OCI-LY1 (cell line): ENCODE measurements around the gene MTNR1A.

Experiments used
- H2AFZ ChIP-seq: fragments of 200-600 bp; sonication (generic), shearing (Covaris generic); 2 replicates; pipeline ENCODE4 v1.6.0; 2014; ENCODE audit warnings: antibody characterized with exemption, mild to moderate bottlenecking, low read length
- H3F3A ChIP-seq: fragments of 200-600 bp; sonication (generic), shearing (Covaris generic); 2 replicates; pipeline ENCODE4 v1.6.0; 2014; ENCODE audit warnings: mild to moderate bottlenecking, antibody characterized with exemption, low read length, moderate library complexity; ENCODE audit not compliant: insufficient read depth
- H3K27ac ChIP-seq: fragments of 200-600 bp; sonication (generic); 2 replicates; pipeline ENCODE4 v1.5.1; 2014; ENCODE audit warnings: low read length, mixed run types, mild to moderate bottlenecking, low read depth; ENCODE audit not compliant: poor library complexity, severe bottlenecking
- H3K27me3 ChIP-seq: fragments of 200-600 bp; sonication (generic); 2 replicates; pipeline ENCODE4 v1.6.0; 2014; ENCODE audit warnings: antibody characterized with exemption, mild to moderate bottlenecking, low read length, moderate library complexity; ENCODE audit not compliant: insufficient read depth
- H3K36me3 ChIP-seq: fragments of 200-600 bp; sonication (generic); 2 replicates; pipeline ENCODE4 v1.6.1; 2014; ENCODE audit warnings: mild to moderate bottlenecking, antibody characterized with exemption, low read length, moderate library complexity, mixed read lengths; ENCODE audit not compliant: insufficient read depth
- H3K4me1 ChIP-seq: fragments of 200-600 bp; sonication (generic); 2 replicates; pipeline ENCODE4 v1.5.1; 2014; ENCODE audit warnings: mild to moderate bottlenecking, low read length, moderate library complexity; ENCODE audit not compliant: insufficient read depth, severe bottlenecking
- H3K4me2 ChIP-seq: fragments of 200-600 bp; sonication (generic), shearing (Covaris generic); 2 replicates; pipeline ENCODE4 v1.6.1; 2014; ENCODE audit warnings: low read length
- H3K4me3 ChIP-seq: fragments of 200-600 bp; sonication (generic); 2 replicates; pipeline ENCODE4 v1.5.1; 2014; ENCODE audit warnings: low read length, low read depth, mild to moderate bottlenecking, mixed read lengths; ENCODE audit not compliant: poor library complexity, severe bottlenecking
- H3K79me2 ChIP-seq: fragments of 200-600 bp; shearing (Covaris generic); 2 replicates; pipeline ENCODE4 v1.6.1; 2016; ENCODE audit warnings: mixed run types, low read length, mixed read lengths; ENCODE audit not compliant: insufficient read depth
- H3K9ac ChIP-seq: fragments of 200-600 bp; sonication (generic), shearing (Covaris generic); 2 replicates; pipeline ENCODE4 v1.6.1; 2014; ENCODE audit warnings: mild to moderate bottlenecking, low read length, mixed read lengths
- H3K9me2 ChIP-seq: fragments of 200-600 bp; sonication (generic), shearing (Covaris generic); 2 replicates; pipeline ENCODE4 v1.6.1; 2014; ENCODE audit warnings: low read depth, mild to moderate bottlenecking, low read length, mixed read lengths
- H3K9me3 ChIP-seq: fragments of 200-600 bp; shearing (Covaris generic); 2 replicates; pipeline ENCODE4 v1.6.1; 2014; ENCODE audit warnings: low read length, mixed read lengths
- H4K20me1 ChIP-seq: fragments of 200-600 bp; sonication (generic), shearing (Covaris generic); 2 replicates; pipeline ENCODE4 v1.6.0; 2016; ENCODE audit warnings: mild to moderate bottlenecking, low read length; ENCODE audit not compliant: insufficient read depth
- EZH2 ChIP-seq: fragments of 200-600 bp; sonication (generic), shearing (Covaris generic); IDR thresholded peaks from 2 replicates; pipeline ENCODE4 v1.8.0; 2017; ENCODE audit warnings: borderline replicate concordance, mixed run types, mild to moderate bottlenecking, antibody characterized with exemption, low read length, moderate library complexity, mixed read lengths
- TF ChIP-seq, protein P1 (sequence below): fragments of 200-600 bp; sonication (generic), shearing (Covaris generic); IDR thresholded peaks from 2 replicates; pipeline ENCODE4 v1.5.1; 2017; ENCODE audit warnings: mild to moderate bottlenecking, antibody characterized with exemption, low read length, moderate library complexity, mixed read lengths

Gene MTNR1A

GRCh38 chr4:186497043-186497442, 58.3 kb downstream of the MTNR1A start:
- no peak overlapping the region for H2AFZ ChIP-seq
- TF ChIP-seq, protein P1, sequence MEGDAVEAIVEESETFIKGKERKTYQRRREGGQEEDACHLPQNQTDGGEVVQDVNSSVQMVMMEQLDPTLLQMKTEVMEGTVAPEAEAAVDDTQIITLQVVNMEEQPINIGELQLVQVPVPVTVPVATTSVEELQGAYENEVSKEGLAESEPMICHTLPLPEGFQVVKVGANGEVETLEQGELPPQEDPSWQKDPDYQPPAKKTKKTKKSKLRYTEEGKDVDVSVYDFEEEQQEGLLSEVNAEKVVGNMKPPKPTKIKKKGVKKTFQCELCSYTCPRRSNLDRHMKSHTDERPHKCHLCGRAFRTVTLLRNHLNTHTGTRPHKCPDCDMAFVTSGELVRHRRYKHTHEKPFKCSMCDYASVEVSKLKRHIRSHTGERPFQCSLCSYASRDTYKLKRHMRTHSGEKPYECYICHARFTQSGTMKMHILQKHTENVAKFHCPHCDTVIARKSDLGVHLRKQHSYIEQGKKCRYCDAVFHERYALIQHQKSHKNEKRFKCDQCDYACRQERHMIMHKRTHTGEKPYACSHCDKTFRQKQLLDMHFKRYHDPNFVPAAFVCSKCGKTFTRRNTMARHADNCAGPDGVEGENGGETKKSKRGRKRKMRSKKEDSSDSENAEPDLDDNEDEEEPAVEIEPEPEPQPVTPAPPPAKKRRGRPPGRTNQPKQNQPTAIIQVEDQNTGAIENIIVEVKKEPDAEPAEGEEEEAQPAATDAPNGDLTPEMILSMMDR: no peak
- no peak for TF ChIP-seq EZH2
- H3K9ac ChIP-seq: no peak overlapping the region
- H3K4me2 ChIP-seq: no peak overlapping the region
- no peak overlapping the region for H3K4me3 ChIP-seq
- no peaks in the 10 kb centered on the region for H3K4me1 ChIP-seq
- no peak overlapping the region for H3K27ac ChIP-seq
- H3K9me2 ChIP-seq: no peaks in the 10 kb centered on the region
- no peaks in the 10 kb centered on the region for H3K36me3 ChIP-seq
- H3K9me3 ChIP-seq: no peaks in the 10 kb centered on the region
- no peaks in the 10 kb centered on the region for H4K20me1 ChIP-seq
- no peaks in the 10 kb centered on the region for H3K27me3 ChIP-seq
- no peaks in the 10 kb centered on the region for H3K79me2 ChIP-seq
- H3F3A ChIP-seq: no peaks in the 10 kb centered on the region

DNA sequence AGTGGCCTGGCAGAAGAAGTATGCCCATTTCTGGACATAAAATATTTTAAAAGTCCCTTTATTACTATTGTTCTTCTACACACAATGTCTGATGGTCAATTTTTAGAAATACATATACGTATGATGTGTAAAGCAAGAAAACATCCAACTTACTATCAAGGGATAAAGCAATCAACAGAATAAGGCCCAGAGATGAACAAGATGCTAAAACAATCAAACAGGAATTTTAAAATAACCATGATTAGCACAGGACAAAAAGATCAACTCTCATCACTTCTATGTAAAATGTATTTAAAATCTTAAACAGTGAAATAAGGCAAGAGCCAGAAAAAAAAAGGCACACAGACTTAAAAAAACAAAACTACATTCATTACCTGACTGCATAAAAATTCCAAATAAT, 60.9 kb downstream of the MTNR1A start:
- H2AFZ ChIP-seq: no peak overlapping the region
- no peaks in the 10 kb centered on the region for H3K9me3 ChIP-seq
- no peak overlapping the region for H3K27ac ChIP-seq
- no peak overlapping the region for H3K9ac ChIP-seq
- no peak overlapping the region for H3K4me2 ChIP-seq
- H3F3A ChIP-seq: no peaks in the 10 kb centered on the region
- no peaks in the 10 kb centered on the region for H3K36me3 ChIP-seq
- TF ChIP-seq, protein P1: no peak
- TF ChIP-seq EZH2: no peak
- no peaks in the 10 kb centered on the region for H3K79me2 ChIP-seq
- no peak overlapping the region for H3K4me3 ChIP-seq
- H4K20me1 ChIP-seq: no peaks in the 10 kb centered on the region
- H3K9me2 ChIP-seq: no peaks in the 10 kb centered on the region
- H3K27me3 ChIP-seq: no peaks in the 10 kb centered on the region
- H3K4me1 ChIP-seq: no peaks in the 10 kb centered on the region

DNA sequence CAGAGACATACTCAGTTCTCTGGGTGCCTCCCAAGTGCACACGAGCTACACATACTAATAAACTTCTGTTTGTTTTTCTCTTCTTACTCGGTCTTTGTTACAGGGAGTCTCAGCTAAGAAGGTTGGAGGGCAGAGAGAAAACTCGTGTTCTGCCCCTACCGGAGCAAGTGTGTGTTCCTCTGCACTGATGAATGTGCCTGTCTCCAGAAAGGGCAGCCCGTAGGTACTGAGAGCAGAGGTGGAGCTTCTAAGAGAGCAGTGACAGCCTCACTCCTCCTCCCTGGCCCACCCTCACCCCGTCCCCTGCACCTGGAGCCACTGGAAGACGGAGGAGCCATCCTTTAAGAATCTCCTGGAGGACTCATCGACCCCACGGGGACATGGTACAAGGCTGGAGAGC, 67.6 kb downstream of the MTNR1A start:
- Histone ChIP-seq H3K9me3 (no peaks in the 10 kb centered on the region), H3K36me3 (no peaks in the 10 kb centered on the region), H3K27ac (no peak overlapping the region), H2AFZ (no peak overlapping the region), H3K4me2 (no peak overlapping the region), H3K79me2 (no peaks in the 10 kb centered on the region), H3K9ac (no peak overlapping the region), H3K4me1 (no peaks in the 10 kb centered on the region), H3K4me3 (no peak overlapping the region), H3K27me3 (no peaks in the 10 kb centered on the region), H3K9me2 (no peaks in the 10 kb centered on the region), H4K20me1 (no peaks in the 10 kb centered on the region), H3F3A (no peaks in the 10 kb centered on the region)
- TF ChIP-seq EZH2: no peak
- TF ChIP-seq, protein P1: no peak
